Hematopoietic multipotent progenitor cell treated with erythropoietin and hydrocortisone succinate and interleukin-3 and kit ligand, for 17 days (in vitro differentiated cells): ENCODE data around the gene MTHFD1L.
"Not testable (repeated sequence)": the region's sequence is repeated elsewhere in the genome, so short reads cannot be mapped to it uniquely, and the experiment has no call there.

Experiments
- DNase-seq: peaks from one replicate; pipeline ENCODE4 v3.0.0-alpha.2; 2015; ENCODE audit warnings: low spot score

The MTHFD1L gene

GRCh38 chr6:151098166-151098565, 232.7 kb downstream of the MTHFD1L start:
- DNase-seq = no peak

- DNase-seq = no peak
Observed at GRCh38 chr6:151100326-151100725, 234.8 kb downstream of the MTHFD1L start.

GRCh38 chr6:151101161-151101815, 235.8 kb downstream of the MTHFD1L start:
- DNase-seq = no peak

GRCh38 chr6:151101816-151102694, 236.6 kb downstream of the MTHFD1L start:
- DNase-seq = no peak

GRCh38 chr6:151103266-151103665, 237.8 kb downstream of the MTHFD1L start:
- DNase-seq = no peak

GRCh38 chr6:151107897-151108427, 242.5 kb downstream of the MTHFD1L start:
- DNase-seq = no peak

- DNase-seq = no peak
Observed at GRCh38 chr6:151108548-151108947, 243.0 kb downstream of the MTHFD1L start.

- no peak for DNase-seq
Observed at GRCh38 chr6:151109361-151109760, 243.9 kb downstream of the MTHFD1L start.

- no peak for DNase-seq
Observed at GRCh38 chr6:151109869-151110575, 244.5 kb downstream of the MTHFD1L start.

- no peak for DNase-seq
Observed at GRCh38 chr6:151110576-151110905, 245.0 kb downstream of the MTHFD1L start.

- DNase-seq = no peak
Observed at GRCh38 chr6:151111670-151112069, 246.2 kb downstream of the MTHFD1L start.

GRCh38 chr6:151112130-151112529, 246.6 kb downstream of the MTHFD1L start:
- DNase-seq = no peak

- DNase-seq = not testable (repeated sequence)
Observed at GRCh38 chr6:151112884-151113283, 247.4 kb downstream of the MTHFD1L start.

GRCh38 chr6:151113641-151114040, 248.1 kb downstream of the MTHFD1L start:
- no peak for DNase-seq

- no peak for DNase-seq
Observed at GRCh38 chr6:151118461-151119123, 253.1 kb downstream of the MTHFD1L start.

GRCh38 chr6:151119823-151120524, 254.5 kb downstream of the MTHFD1L start:
- DNase-seq = no peak

- DNase-seq = no peak
Observed at GRCh38 chr6:151121900-151122299, 256.4 kb downstream of the MTHFD1L start.

- not testable (repeated sequence) for DNase-seq
Observed at GRCh38 chr6:151123641-151124040, 258.1 kb downstream of the MTHFD1L start.

- not testable (repeated sequence) for DNase-seq
Observed at GRCh38 chr6:151125242-151125641, 259.7 kb downstream of the MTHFD1L start.

GRCh38 chr6:151125651-151126416, 260.3 kb downstream of the MTHFD1L start:
- not testable (repeated sequence) for DNase-seq

GRCh38 chr6:151126417-151126724, 260.9 kb downstream of the MTHFD1L start:
- not testable (repeated sequence) for DNase-seq
